Measurements from ENCODE around the gene FLRT2.

Gene FLRT2

GRCh38 chr14:85660243-85660922 lies 130.4 kb downstream of the FLRT2 start:
- no peak for DNase-seq (ENCODE audit: low spot score)

- no peak for DNase-seq (ENCODE audit: low spot score)
Measured at GRCh38 chr14:85662096-85662495, 132.2 kb downstream of the FLRT2 start.

DNA sequence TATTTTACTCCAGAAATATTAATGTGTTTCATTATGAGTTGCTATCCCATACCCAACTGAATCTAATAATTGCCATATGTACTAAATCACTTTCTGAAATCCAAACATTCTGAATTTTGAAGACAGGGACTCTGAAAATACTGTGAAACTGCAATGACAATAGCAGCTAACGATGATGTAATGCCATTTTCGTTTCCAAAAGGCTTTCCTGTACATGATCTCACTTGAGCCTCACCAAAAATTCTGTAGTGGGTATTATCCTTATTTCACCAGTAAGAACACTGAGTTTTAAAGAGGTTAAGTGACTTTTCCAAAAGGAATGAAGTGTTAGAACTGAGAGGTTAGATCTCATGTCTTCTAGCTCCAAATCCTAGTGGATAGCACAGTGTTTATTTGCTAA lies 133.3 kb downstream of the FLRT2 start:
- no peak for DNase-seq (ENCODE audit: low spot score)

GRCh38 chr14:85663667-85664066 lies 133.7 kb downstream of the FLRT2 start:
- no peak for DNase-seq (ENCODE audit: low spot score)

GRCh38 chr14:85675957-85676356 lies 146.0 kb downstream of the FLRT2 start:
- no peak for DNase-seq (ENCODE audit: low spot score)

GRCh38 chr14:85686908-85687307 lies 157.0 kb downstream of the FLRT2 start:
- DNase-seq (ENCODE audit: low spot score), result no peak

GRCh38 chr14:85687456-85687855 lies 157.5 kb downstream of the FLRT2 start:
- DNase-seq (ENCODE audit: low spot score), result no peak

DNA sequence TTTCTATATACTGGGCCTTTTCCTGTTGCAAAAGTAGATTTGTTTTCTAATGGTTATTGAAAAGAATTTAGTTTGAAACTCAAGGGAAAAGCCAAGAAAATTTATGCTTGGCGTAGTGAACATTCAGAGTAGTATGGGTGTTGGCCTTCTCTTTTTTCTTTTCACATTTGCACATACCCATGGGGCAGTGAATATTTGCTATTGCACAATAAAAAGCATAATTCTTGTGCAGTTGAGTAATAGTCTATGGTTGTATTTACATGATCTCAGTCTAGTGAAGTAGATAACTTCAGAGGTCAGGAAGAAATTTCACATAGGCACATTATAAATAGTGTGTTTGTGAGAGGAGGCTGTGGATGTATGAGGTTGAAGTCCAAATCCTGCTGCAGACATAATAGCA lies 158.1 kb downstream of the FLRT2 start:
- DNase-seq (ENCODE audit: low spot score), result no peak

- DNase-seq (ENCODE audit: low spot score), result no peak
Measured at GRCh38 chr14:85695300-85695699, 165.4 kb downstream of the FLRT2 start.

DNA sequence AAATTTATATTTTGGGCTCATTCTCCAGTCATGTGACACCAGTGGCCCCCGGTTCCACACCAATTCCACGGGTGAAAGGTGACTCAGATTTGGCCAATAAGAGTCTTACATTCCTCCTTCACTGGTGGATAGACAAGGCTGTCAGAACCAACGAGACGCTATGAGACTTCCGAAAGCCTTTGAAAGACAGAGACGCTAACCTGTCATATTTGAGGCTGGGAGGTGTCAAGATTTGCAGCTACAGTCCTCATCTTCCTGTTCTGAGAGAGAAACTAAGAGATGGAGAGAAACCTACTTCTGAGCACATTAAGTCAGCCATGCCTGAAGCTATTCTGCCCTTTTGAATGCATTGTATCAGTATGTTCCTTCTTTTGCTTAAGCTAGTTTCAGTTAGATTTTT lies 171.2 kb downstream of the FLRT2 start:
- no peak for DNase-seq (ENCODE audit: low spot score)

- DNase-seq (ENCODE audit: low spot score), result no peak
Measured at GRCh38 chr14:85701763-85702162, 171.8 kb downstream of the FLRT2 start.

DNA sequence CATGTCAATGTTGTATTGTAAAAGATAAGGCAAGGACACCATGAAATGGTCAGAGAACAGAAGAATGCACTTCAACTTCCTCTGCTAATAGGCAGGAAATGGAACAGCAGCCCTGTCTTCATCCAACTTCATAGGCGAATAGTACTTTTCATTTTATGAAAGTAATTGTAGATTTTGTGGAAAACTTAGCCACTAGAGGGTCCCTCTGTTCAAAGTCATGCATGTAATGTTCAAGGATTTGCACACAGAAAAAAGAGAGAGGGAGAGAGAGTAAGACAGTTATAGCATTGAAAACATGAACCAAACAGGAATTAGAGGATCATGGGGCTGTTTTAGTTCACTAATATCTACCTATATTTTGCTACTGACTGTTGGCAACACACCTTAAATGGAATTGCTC lies 172.2 kb downstream of the FLRT2 start:
- no peak for DNase-seq (ENCODE audit: low spot score)

- no peak for DNase-seq (ENCODE audit: low spot score)
Measured at GRCh38 chr14:85702997-85703396, 173.1 kb downstream of the FLRT2 start.

Measured in SW480 (cell line).